Measurements from ENCODE around the gene AMACR.
"Not testable (repeated sequence)": the region's sequence is repeated elsewhere in the genome, so short reads cannot be mapped to it uniquely, and the experiment has no call there.

AMACR gene

DNA sequence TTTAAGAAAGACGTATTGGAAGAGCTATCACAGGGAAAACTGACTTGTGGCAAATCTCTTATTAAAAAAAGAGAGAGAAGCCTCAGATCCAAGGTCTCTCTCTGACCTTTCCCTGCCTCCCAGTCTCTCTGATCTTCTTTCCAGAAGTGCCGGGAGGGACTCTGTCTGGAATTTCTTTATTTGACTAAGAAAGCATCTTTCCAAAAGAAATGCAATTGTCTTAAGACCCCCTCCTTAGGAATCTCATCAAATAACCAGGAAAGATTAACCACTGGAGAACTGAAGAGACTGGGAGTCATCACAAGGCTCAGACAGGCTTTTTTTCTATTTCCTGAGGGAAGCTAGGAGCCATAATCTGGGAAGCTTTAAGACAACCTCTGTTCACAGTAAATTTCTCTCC is 30.5 kb upstream of the AMACR start:
- Histone ChIP-seq H3K4me3 (ENCODE audit: low read depth in 1 of 2, low read length in 2 of 2) (no peak overlapping the region), H3K9ac (ENCODE audit: low read depth in 1 of 2, low read length in 2 of 2) (no peak overlapping the region), H3K36me3 (ENCODE audit: control insufficient read depth in 1 of 2, insufficient read depth in 2 of 2, low read length in 2 of 2) (peaks cover 0 to 4% of the 10 kb centered on the region in 2 donors), H3K9me3 (ENCODE audit: control insufficient read depth in 1 of 2, low read length in 2 of 2) (no peaks in the 10 kb centered on the region), H3K4me1 (ENCODE audit: control insufficient read depth in 1 of 2, insufficient read depth in 2 of 2, low read length in 2 of 2) (peaks cover 0 to 19% of the 10 kb centered on the region in 2 donors), H3K27ac (ENCODE audit: low read depth, low read length) (no peak overlapping the region), H3K27me3 (ENCODE audit: control insufficient read depth in 1 of 2, insufficient read depth in 2 of 2, low read length in 2 of 2) (no peaks in the 10 kb centered on the region)

DNA sequence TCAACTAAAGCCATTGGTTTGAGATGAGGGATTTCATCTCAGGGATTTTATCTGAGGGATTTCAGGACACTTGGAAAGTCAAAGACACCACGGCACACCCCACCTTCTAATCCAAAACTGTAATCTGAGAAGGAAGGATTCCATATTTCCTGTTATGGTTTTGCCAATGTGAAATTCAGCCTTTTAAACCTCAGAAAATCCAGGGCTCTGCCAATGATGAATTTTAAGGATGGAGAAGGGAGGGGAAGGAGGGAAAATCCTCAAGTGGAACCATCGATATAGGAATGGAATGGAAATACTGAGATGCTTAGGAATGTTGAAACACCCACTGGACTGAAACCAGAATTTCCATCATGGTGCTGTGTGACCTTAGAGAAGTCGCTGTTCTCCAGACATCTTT is 29.9 kb upstream of the AMACR start:
- no peaks in the 10 kb centered on the region for H3K9me3 ChIP-seq (ENCODE audit: control insufficient read depth in 1 of 2, low read length in 2 of 2)
- H3K9ac ChIP-seq (ENCODE audit: low read depth in 1 of 2, low read length in 2 of 2), result no peak overlapping the region
- no peaks in the 10 kb centered on the region for H3K27me3 ChIP-seq (ENCODE audit: control insufficient read depth in 1 of 2, insufficient read depth in 2 of 2, low read length in 2 of 2)
- H3K27ac ChIP-seq (ENCODE audit: low read depth, low read length), result no peak overlapping the region
- peaks cover 0 to 13% of the 10 kb centered on the region in 2 donors for H3K4me1 ChIP-seq (ENCODE audit: control insufficient read depth in 1 of 2, insufficient read depth in 2 of 2, low read length in 2 of 2)
- peaks cover 0 to 4% of the 10 kb centered on the region in 2 donors for H3K36me3 ChIP-seq (ENCODE audit: control insufficient read depth in 1 of 2, insufficient read depth in 2 of 2, low read length in 2 of 2)
- no peak overlapping the region for H3K4me3 ChIP-seq (ENCODE audit: low read depth in 1 of 2, low read length in 2 of 2)

DNA sequence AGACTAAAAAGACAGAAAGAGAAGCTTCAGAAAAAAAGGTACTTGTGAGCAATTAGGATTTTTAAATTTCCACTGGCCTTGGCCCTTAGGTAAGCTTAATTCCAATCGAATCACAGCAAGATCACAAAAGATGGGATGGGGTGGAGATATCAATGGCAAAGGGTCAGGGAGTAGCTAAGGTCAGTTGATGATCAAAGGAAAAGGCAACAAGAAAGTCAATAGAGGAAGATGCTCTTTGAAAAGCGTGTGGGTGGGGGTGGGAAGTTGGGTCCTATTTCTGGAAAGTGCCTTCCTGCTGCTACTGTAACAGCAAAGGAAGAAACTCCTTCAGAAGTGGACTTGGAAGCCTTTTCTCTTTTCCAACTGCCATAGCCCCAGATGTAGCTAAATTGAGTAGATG is 27.9 kb upstream of the AMACR start:
- no peak overlapping the region for H3K9ac ChIP-seq (ENCODE audit: low read depth in 1 of 2, low read length in 2 of 2)

DNA sequence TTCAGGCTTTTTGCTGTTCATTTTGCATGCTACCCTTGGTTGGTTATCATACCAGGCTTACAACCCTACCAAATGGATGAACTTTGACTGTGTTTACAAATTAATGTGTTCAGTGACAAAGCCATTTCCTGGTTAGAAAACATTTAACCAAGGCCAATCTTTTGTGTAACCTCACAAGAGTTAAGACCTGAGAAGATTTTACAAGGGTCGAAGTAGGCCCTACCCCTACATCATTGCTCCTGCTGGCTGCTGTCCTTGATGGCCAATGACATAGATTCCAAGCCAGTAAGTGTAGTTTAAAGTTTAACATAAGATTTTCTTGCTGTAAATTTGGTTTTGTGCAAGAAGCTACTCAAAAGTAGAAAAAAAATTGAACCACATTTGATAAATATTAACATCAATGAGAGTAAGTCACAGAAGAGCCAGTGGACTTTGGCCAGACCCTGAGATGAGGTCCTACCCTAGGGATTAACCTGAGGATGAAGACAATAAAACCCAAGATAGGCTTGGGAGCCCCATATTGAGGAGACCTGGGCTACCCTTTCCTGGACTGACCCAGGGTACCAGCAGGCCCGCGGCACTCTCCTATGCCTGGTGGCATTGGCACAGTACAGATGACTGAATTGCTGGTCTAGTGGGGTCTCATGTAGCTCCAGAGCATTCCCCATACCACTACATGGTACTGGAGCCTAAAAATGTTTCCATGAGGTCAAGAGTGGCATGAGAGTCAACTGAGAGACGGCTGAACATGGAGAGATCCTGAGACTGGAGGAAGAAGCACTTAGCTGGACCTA is 26.9 kb upstream of the AMACR start:
- Histone ChIP-seq H3K4me3 (ENCODE audit: low read depth in 1 of 2, low read length in 2 of 2) (no peak overlapping the region), H3K27me3 (ENCODE audit: control insufficient read depth in 1 of 2, insufficient read depth in 2 of 2, low read length in 2 of 2) (no peaks in the 10 kb centered on the region), H3K27ac (ENCODE audit: low read depth, low read length) (no peak overlapping the region), H3K36me3 (ENCODE audit: control insufficient read depth in 1 of 2, insufficient read depth in 2 of 2, low read length in 2 of 2) (peaks cover 0 to 4% of the 10 kb centered on the region in 2 donors), H3K9me3 (ENCODE audit: control insufficient read depth in 1 of 2, low read length in 2 of 2) (no peaks in the 10 kb centered on the region), H3K4me1 (ENCODE audit: control insufficient read depth in 1 of 2, insufficient read depth in 2 of 2, low read length in 2 of 2) (peaks cover 0 to 13% of the 10 kb centered on the region in 2 donors), H3K9ac (ENCODE audit: low read depth in 1 of 2, low read length in 2 of 2) (no peak overlapping the region)

More for the DNA sequence above, 27.9 kb upstream of the AMACR start:
- H3K27ac ChIP-seq (ENCODE audit: low read depth, low read length), result no peak overlapping the region
- H3K27me3 ChIP-seq (ENCODE audit: control insufficient read depth in 1 of 2, insufficient read depth in 2 of 2, low read length in 2 of 2), result no peaks in the 10 kb centered on the region
- H3K4me3 ChIP-seq (ENCODE audit: low read depth in 1 of 2, low read length in 2 of 2), result no peak overlapping the region
- H3K4me1 ChIP-seq (ENCODE audit: control insufficient read depth in 1 of 2, insufficient read depth in 2 of 2, low read length in 2 of 2), result peaks cover 0 to 13% of the 10 kb centered on the region in 2 donors
- peaks cover 0 to 4% of the 10 kb centered on the region in 2 donors for H3K36me3 ChIP-seq (ENCODE audit: control insufficient read depth in 1 of 2, insufficient read depth in 2 of 2, low read length in 2 of 2)
- no peaks in the 10 kb centered on the region for H3K9me3 ChIP-seq (ENCODE audit: control insufficient read depth in 1 of 2, low read length in 2 of 2)

DNA sequence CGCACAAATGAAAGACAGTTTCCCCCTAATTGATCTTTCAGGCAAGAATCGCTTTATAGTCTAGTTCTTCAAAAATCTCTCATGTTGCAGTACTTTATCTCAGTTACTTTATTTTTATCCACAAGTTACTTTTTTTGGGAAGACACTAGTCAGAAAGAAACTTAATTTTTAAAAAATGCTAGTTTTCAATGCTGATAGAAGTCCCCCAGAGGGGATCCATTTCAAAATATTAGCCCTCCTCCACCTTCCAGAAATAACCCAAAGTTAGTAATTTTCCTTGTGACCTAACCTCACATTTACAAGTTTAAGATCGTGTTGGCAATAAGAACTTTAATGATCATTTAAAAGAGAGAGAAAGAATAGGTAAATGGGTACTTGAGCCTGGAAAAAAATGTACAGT is 24.1 kb upstream of the AMACR start:
- H3K36me3 ChIP-seq (ENCODE audit: control insufficient read depth in 1 of 2, insufficient read depth in 2 of 2, low read length in 2 of 2), result peaks cover 0 to 4% of the 10 kb centered on the region in 2 donors

GRCh38 chr5:34031117-34031516 is 23.3 kb upstream of the AMACR start:
- H3K36me3 ChIP-seq (ENCODE audit: control insufficient read depth in 1 of 2, insufficient read depth in 2 of 2, low read length in 2 of 2), result peaks cover 0 to 4% of the 10 kb centered on the region in 2 donors
- peaks cover 0 to 14% of the 10 kb centered on the region in 2 donors for H3K4me1 ChIP-seq (ENCODE audit: control insufficient read depth in 1 of 2, insufficient read depth in 2 of 2, low read length in 2 of 2)
- no peak overlapping the region for H3K4me3 ChIP-seq (ENCODE audit: low read depth in 1 of 2, low read length in 2 of 2)
- H3K27me3 ChIP-seq (ENCODE audit: control insufficient read depth in 1 of 2, insufficient read depth in 2 of 2, low read length in 2 of 2), result no peaks in the 10 kb centered on the region
- no peaks in the 10 kb centered on the region for H3K9me3 ChIP-seq (ENCODE audit: control insufficient read depth in 1 of 2, low read length in 2 of 2)
- no peak overlapping the region for H3K27ac ChIP-seq (ENCODE audit: low read depth, low read length)
- no peak overlapping the region for H3K9ac ChIP-seq (ENCODE audit: low read depth in 1 of 2, low read length in 2 of 2)

More for the DNA sequence above, 24.1 kb upstream of the AMACR start:
- Histone ChIP-seq H3K9ac (ENCODE audit: low read depth in 1 of 2, low read length in 2 of 2) (no peak overlapping the region), H3K27me3 (ENCODE audit: control insufficient read depth in 1 of 2, insufficient read depth in 2 of 2, low read length in 2 of 2) (no peaks in the 10 kb centered on the region), H3K27ac (ENCODE audit: low read depth, low read length) (no peak overlapping the region), H3K4me1 (ENCODE audit: control insufficient read depth in 1 of 2, insufficient read depth in 2 of 2, low read length in 2 of 2) (peaks cover 0 to 13% of the 10 kb centered on the region in 2 donors), H3K4me3 (ENCODE audit: low read depth in 1 of 2, low read length in 2 of 2) (no peak overlapping the region), H3K9me3 (ENCODE audit: control insufficient read depth in 1 of 2, low read length in 2 of 2) (no peaks in the 10 kb centered on the region)

DNA sequence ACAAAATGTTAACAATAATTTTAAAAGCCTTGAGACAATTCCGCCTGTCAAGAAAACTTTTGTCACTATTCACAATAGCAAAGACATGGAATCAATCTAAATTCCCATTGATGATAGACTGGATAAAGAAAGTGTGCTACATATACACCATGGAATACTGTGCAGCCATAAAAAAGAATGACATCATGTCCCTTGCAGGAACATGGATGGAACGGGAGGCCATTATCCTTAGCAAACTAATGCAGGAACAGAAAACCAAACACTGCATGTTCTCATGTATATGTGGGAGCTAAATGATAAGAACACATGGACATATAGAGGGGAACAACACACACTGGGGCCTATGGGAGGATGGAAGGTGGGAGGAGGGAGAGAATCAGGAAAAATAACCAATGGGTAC is 22.7 kb upstream of the AMACR start:
- H3K36me3 ChIP-seq (ENCODE audit: control insufficient read depth in 1 of 2, insufficient read depth in 2 of 2, low read length in 2 of 2); H3K9ac ChIP-seq (ENCODE audit: low read depth in 1 of 2, low read length in 2 of 2); H3K9me3 ChIP-seq (ENCODE audit: control insufficient read depth in 1 of 2, low read length in 2 of 2); H3K27me3 ChIP-seq (ENCODE audit: control insufficient read depth in 1 of 2, insufficient read depth in 2 of 2, low read length in 2 of 2); H3K4me3 ChIP-seq (ENCODE audit: low read depth in 1 of 2, low read length in 2 of 2); H3K27ac ChIP-seq (ENCODE audit: low read depth, low read length): not testable (repeated sequence)
- H3K4me1 ChIP-seq (ENCODE audit: control insufficient read depth in 1 of 2, insufficient read depth in 2 of 2, low read length in 2 of 2), result peaks cover 0 to 18% of the 10 kb centered on the region in 2 donors

DNA sequence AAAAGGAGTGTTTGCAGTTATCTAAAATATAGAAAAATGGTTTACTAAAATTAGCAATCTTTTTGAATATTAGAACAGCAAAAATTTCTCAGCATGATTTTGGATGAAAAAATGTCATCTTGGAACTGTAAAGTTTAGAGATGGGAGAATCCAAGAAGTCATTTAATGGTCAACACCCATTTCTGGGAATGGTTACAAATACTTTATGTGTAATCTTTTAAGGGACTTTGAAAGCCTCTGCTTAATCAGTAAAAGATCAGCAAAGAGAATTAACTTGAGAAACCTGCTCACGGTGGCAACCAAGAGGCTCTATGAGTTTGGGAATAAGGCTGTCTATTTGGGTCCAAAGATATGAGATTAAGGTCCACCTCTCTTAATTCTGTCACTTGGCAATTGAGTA is 22.2 kb upstream of the AMACR start:
- Histone ChIP-seq H3K9ac (ENCODE audit: low read depth in 1 of 2, low read length in 2 of 2) (no peak overlapping the region), H3K9me3 (ENCODE audit: control insufficient read depth in 1 of 2, low read length in 2 of 2) (no peaks in the 10 kb centered on the region), H3K27me3 (ENCODE audit: control insufficient read depth in 1 of 2, insufficient read depth in 2 of 2, low read length in 2 of 2) (no peaks in the 10 kb centered on the region), H3K4me3 (ENCODE audit: low read depth in 1 of 2, low read length in 2 of 2) (no peak overlapping the region), H3K4me1 (ENCODE audit: control insufficient read depth in 1 of 2, insufficient read depth in 2 of 2, low read length in 2 of 2) (peaks cover 0 to 15% of the 10 kb centered on the region in 2 donors), H3K36me3 (ENCODE audit: control insufficient read depth in 1 of 2, insufficient read depth in 2 of 2, low read length in 2 of 2) (peaks cover 0 to under 1% of the 10 kb centered on the region in 2 donors), H3K27ac (ENCODE audit: low read depth, low read length) (no peak overlapping the region)

DNA sequence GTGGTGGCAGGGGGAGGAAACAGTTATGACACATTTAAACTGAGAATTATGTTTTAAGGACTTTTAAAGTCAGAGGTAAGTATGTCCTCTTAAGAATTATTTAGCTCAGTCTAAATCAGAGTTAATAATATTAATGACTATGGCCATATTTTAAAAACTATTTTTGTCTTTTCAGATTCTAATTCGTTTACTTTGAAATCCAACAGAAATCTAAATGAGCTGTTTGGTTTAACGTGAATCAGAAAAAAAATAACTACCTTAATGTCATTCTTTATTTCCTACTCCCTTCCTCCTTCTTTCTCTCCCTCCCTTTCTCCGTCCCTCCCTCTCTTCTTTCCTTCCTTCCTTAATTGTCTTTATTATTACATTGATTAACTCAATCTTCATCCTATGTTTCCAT is 20.5 kb upstream of the AMACR start:
- Histone ChIP-seq H3K9ac (ENCODE audit: low read depth in 1 of 2, low read length in 2 of 2) (no peak overlapping the region), H3K9me3 (ENCODE audit: control insufficient read depth in 1 of 2, low read length in 2 of 2) (no peaks in the 10 kb centered on the region), H3K27me3 (ENCODE audit: control insufficient read depth in 1 of 2, insufficient read depth in 2 of 2, low read length in 2 of 2) (no peaks in the 10 kb centered on the region), H3K4me1 (ENCODE audit: control insufficient read depth in 1 of 2, insufficient read depth in 2 of 2, low read length in 2 of 2) (peaks cover 0 to 5% of the 10 kb centered on the region in 2 donors), H3K4me3 (ENCODE audit: low read depth in 1 of 2, low read length in 2 of 2) (no peak overlapping the region), H3K27ac (ENCODE audit: low read depth, low read length) (no peak overlapping the region), H3K36me3 (ENCODE audit: control insufficient read depth in 1 of 2, insufficient read depth in 2 of 2, low read length in 2 of 2) (no peaks in the 10 kb centered on the region)

DNA sequence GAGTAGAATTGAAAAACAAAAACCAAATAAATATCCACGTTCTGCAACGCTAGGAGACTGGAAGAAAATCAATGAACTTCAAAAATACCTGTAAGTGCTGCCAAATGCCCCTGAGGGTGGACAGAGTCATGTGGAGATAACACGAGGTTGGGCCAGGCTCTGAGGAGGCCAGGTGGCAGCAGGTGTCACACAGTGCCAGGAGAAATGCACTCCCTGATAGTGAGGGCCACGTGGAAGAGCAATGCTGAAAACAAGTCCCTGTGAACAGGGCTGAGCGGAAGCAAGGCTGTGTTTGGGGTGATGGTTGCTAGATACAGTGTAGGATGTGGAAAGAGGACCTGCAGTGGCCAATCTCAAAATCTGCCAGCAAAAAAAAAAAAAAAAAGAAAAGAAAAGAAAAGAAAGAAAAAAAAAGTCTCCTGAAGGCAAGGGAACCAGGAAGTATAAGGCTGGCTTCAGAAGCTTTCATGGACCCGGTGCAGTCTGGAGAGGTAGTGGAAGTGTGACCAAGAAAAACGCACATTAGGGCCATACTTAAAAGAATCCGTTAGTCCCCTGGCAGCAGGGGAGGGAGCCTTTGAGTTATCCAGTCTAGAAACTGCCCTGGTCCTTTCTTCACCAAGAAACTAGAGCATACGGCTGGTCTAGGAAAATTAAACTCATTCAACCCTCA is 18.4 kb upstream of the AMACR start:
- peaks cover 0 to 10% of the 10 kb centered on the region in 2 donors for H3K4me1 ChIP-seq (ENCODE audit: control insufficient read depth in 1 of 2, insufficient read depth in 2 of 2, low read length in 2 of 2)
- no peaks in the 10 kb centered on the region for H3K9me3 ChIP-seq (ENCODE audit: control insufficient read depth in 1 of 2, low read length in 2 of 2)
- no peak overlapping the region for H3K9ac ChIP-seq (ENCODE audit: low read depth in 1 of 2, low read length in 2 of 2)
- H3K27ac ChIP-seq (ENCODE audit: low read depth, low read length), result no peak overlapping the region
- H3K27me3 ChIP-seq (ENCODE audit: control insufficient read depth in 1 of 2, insufficient read depth in 2 of 2, low read length in 2 of 2), result no peaks in the 10 kb centered on the region
- H3K36me3 ChIP-seq (ENCODE audit: control insufficient read depth in 1 of 2, insufficient read depth in 2 of 2, low read length in 2 of 2), result no peaks in the 10 kb centered on the region
- no peak overlapping the region for H3K4me3 ChIP-seq (ENCODE audit: low read depth in 1 of 2, low read length in 2 of 2)
